Suprapubic skin (tissue), 4 donors: ENCODE results near the gene R3HDM4. TPM values are rescaled to one million over a fixed set of nuclear protein-coding genes. Genes with fewer than 3 reads are reported as not detected.

Experiments
- DNase-seq, 2 donors: peaks; one replicate each; pipeline ENCODE4 v3.0.0-alpha.2; 2019; ENCODE audit warnings: low spot score in 2 of 2
- H3K27ac ChIP-seq: fragments of 200-600 bp; sonication (generic); one replicate; pipeline ENCODE4 v1.5.1; 2019
- H3K27me3 ChIP-seq: fragments of 200-600 bp; sonication (generic); one replicate; pipeline ENCODE4 v1.5.1; 2019
- H3K36me3 ChIP-seq: fragments of 200-600 bp; sonication (generic); one replicate; pipeline ENCODE4 v1.5.1; 2019
- H3K4me1 ChIP-seq: fragments of 200-600 bp; sonication (generic); one replicate; pipeline ENCODE4 v1.5.1; 2019
- H3K4me3 ChIP-seq: fragments of 200-600 bp; sonication (generic); one replicate; pipeline ENCODE4 v1.5.1; 2019; ENCODE audit warnings: mild to moderate bottlenecking
- H3K9me3 ChIP-seq: fragments of 200-600 bp; sonication (generic); one replicate; pipeline ENCODE4 v1.5.1; 2019
- CTCF ChIP-seq, 2 donors: fragments of 200-600 bp in 1 of 2; fragments of 450-650 bp in 1 of 2; sonication (generic) in 1 of 2; IDR thresholded peaks; one replicate each; pipeline ENCODE4 v1.5.1; 2016 to 2019; ENCODE audit warnings: antibody characterized with exemption in 2 of 2, mild to moderate bottlenecking in 1 of 2, moderate library complexity in 1 of 2
- EP300 ChIP-seq: sonication (generic); formaldehyde crosslinking; IDR thresholded peaks from one replicate; pipeline ENCODE4 v1.6.1; 2017; ENCODE audit warnings: antibody characterized with exemption
- POLR2A ChIP-seq, 2 donors: fragments of 450-650 bp; IDR thresholded peaks; one replicate each; pipeline ENCODE4 v1.6.1; 2017; ENCODE audit warnings: antibody characterized with exemption in 2 of 2, mild to moderate bottlenecking in 2 of 2, moderate library complexity in 2 of 2
- POLR2AphosphoS5 ChIP-seq, 3 donors: sonication (generic); formaldehyde crosslinking; IDR thresholded peaks; one replicate each; pipeline ENCODE4 v1.6.1; 2017; ENCODE audit warnings: antibody characterized with exemption in 3 of 3
- WGBS: methylation state at CpG from one replicate; pipeline ENCODE4 v1.1.5; 2018; 5-methylcytosine and 5-hydroxymethylcytosine counted together
- total RNA-seq, 4 donors: library from RNA; depleted of rRNA; stranded (reverse); fragments of >200 nt; gene quantifications; one replicate each; pipeline ENCODE4 v1.1.0, GENCODE V29; 2016

Gene R3HDM4
- total RNA-seq, 4 donors from 2014 or later, result 41.3 to 58.3 (median 51.2) TPM

GRCh38 chr19:890831-891230 is 22.2 kb downstream of the R3HDM4 start:
- no peaks in the 10 kb centered on the region for H3K27me3 ChIP-seq
- H3K9me3 ChIP-seq, result no peaks in the 10 kb centered on the region
- DNase-seq, result no peak
- 85% methylated on average over 17 of the region's 18 CpGs for WGBS
- H3K4me3 ChIP-seq, result no peak overlapping the region
- H3K4me1 ChIP-seq, result peaks cover 21% of the 10 kb centered on the region
- H3K36me3 ChIP-seq, result peaks cover 41% of the 10 kb centered on the region
- H3K27ac ChIP-seq, result no peak overlapping the region
- TF ChIP-seq POLR2A (IDR thresholded peaks at IDR 0.05) (no peak), POLR2AphosphoS5 (IDR thresholded peaks at IDR 0.05) (no peak), EP300 (no peak), CTCF (IDR thresholded peaks at IDR 0.05) (no peak)

- Histone ChIP-seq H3K4me3 (no peak overlapping the region), H3K27me3 (no peaks in the 10 kb centered on the region), H3K4me1 (peaks cover 21% of the 10 kb centered on the region), H3K9me3 (no peaks in the 10 kb centered on the region), H3K27ac (no peak overlapping the region), H3K36me3 (peaks cover 52% of the 10 kb centered on the region)
- TF ChIP-seq EP300 (no peak), POLR2AphosphoS5 (IDR thresholded peaks at IDR 0.05) (no peak), CTCF (IDR thresholded peaks at IDR 0.05) (no peak), POLR2A (IDR thresholded peaks at IDR 0.05) (no peak)
- WGBS, result 100% methylated on average over 3 of the region's 26 CpGs
- DNase-seq, result no peak
These were observed 23.2 kb downstream of the R3HDM4 start for GRCh38 chr19:889662-890295.

GRCh38 chr19:888581-889385 is 24.2 kb downstream of the R3HDM4 start:
- no peaks in the 10 kb centered on the region for H3K27me3 ChIP-seq
- TF ChIP-seq POLR2A (IDR thresholded peaks at IDR 0.05) (no peak), POLR2AphosphoS5 (IDR thresholded peaks at IDR 0.05) (no peak), CTCF (IDR thresholded peaks at IDR 0.05) (no peak), EP300 (no peak)
- WGBS, result 87% methylated on average over 24 of the region's 30 CpGs
- H3K27ac ChIP-seq, result no peak overlapping the region
- H3K9me3 ChIP-seq, result no peaks in the 10 kb centered on the region
- no peak for DNase-seq
- peaks cover 60% of the 10 kb centered on the region for H3K36me3 ChIP-seq
- H3K4me1 ChIP-seq, result peaks cover 19% of the 10 kb centered on the region
- no peak overlapping the region for H3K4me3 ChIP-seq

GRCh38 chr19:887599-887998 is 25.4 kb downstream of the R3HDM4 start:
- TF ChIP-seq POLR2A (IDR thresholded peaks at IDR 0.05), result no peak
- TF ChIP-seq CTCF (IDR thresholded peaks at IDR 0.05), result no peak
- TF ChIP-seq EP300, result no peak
- TF ChIP-seq POLR2AphosphoS5 (IDR thresholded peaks at IDR 0.05), result no peak
- H3K36me3 ChIP-seq, result peaks cover 71% of the 10 kb centered on the region
- no peaks in the 10 kb centered on the region for H3K9me3 ChIP-seq
- WGBS, result 88% methylated on average over 10 of the region's 10 CpGs
- peaks cover 16% of the 10 kb centered on the region for H3K4me1 ChIP-seq
- H3K27me3 ChIP-seq, result no peaks in the 10 kb centered on the region
- no peak overlapping the region for H3K27ac ChIP-seq
- H3K4me3 ChIP-seq, result no peak overlapping the region
- DNase-seq, result no peak

GRCh38 chr19:887072-887471 is 25.9 kb downstream of the R3HDM4 start:
- Histone ChIP-seq H3K4me3 (no peak overlapping the region), H3K27me3 (no peaks in the 10 kb centered on the region), H3K36me3 (peaks cover 76% of the 10 kb centered on the region), H3K27ac (no peak overlapping the region), H3K4me1 (peaks cover 11% of the 10 kb centered on the region), H3K9me3 (no peaks in the 10 kb centered on the region)
- no peak for DNase-seq
- TF ChIP-seq POLR2A (IDR thresholded peaks at IDR 0.05) (no peak), POLR2AphosphoS5 (IDR thresholded peaks at IDR 0.05) (no peak), EP300 (no peak), CTCF (IDR thresholded peaks at IDR 0.05) (no peak)
- WGBS, result 86% methylated on average over 16 of the region's 16 CpGs
